T-helper 17 cell (primary cell): ENCODE results near the gene NHS. TPM values are rescaled to one million over a fixed set of nuclear protein-coding genes. Genes with fewer than 3 reads are reported as not detected.
"Not testable (repeated sequence)": the region's sequence is repeated elsewhere in the genome, so short reads cannot be mapped to it uniquely, and the experiment has no call there.

ENCODE experiments used
- ATAC-seq: fragments of 150-1000 bp; cut with Tn5 transposase; 2 replicates; pipeline ENCODE4 v1.10.0; 2021; ENCODE audit warnings: mild to moderate bottlenecking, moderate library complexity
- DNase-seq, 3 donors: peaks; one replicate each; pipeline versions ENCODE4 v3.0.0 to v3.0.0-alpha.2; 2020 to 2021
- H3K9me3 ChIP-seq: one replicate; pipeline ENCODE4 v1.7.0; 2013; ENCODE audit warnings: low read length, mild to moderate bottlenecking; ENCODE audit not compliant: control insufficient read depth, poor library complexity, severe bottlenecking
- H3K27ac Mint-ChIP-seq: one replicate; pipeline ENCODE4 v1.8.0; 2022; ENCODE audit warnings: mild to moderate bottlenecking, moderate library complexity, mixed read lengths
- H3K27me3 Mint-ChIP-seq: one replicate; pipeline ENCODE4 v1.8.0; 2022; ENCODE audit warnings: mixed read lengths
- H3K36me3 Mint-ChIP-seq: one replicate; pipeline ENCODE4 v1.8.0; 2022; ENCODE audit warnings: low read depth, mixed read lengths
- H3K4me1 Mint-ChIP-seq: one replicate; pipeline ENCODE4 v1.8.0; 2022; ENCODE audit warnings: mild to moderate bottlenecking, mixed read lengths
- H3K4me3 Mint-ChIP-seq: one replicate; pipeline ENCODE4 v1.8.0; 2022; ENCODE audit warnings: mild to moderate bottlenecking, moderate library complexity, mixed read lengths
- total RNA-seq, 4 donors: library from RNA in 2 of 4; stranded (reverse) in 2 of 4; gene quantifications; one replicate each; pipeline ENCODE4 v1.2.3 and lab custom pipeline; 2022 to 2026

NHS gene
- total RNA-seq, 2 donors from 2014 or later, result 0.07 TPM; not detected in 1

GRCh38 chrX:17495052-17495451 is 120.1 kb downstream of the NHS start:
- no peaks in the 10 kb centered on the region for H3K36me3 Mint-ChIP-seq
- no peaks in the 10 kb centered on the region for H3K9me3 ChIP-seq
- H3K4me1 Mint-ChIP-seq, result no peaks in the 10 kb centered on the region

GRCh38 chrX:17496407-17496806 is 121.4 kb downstream of the NHS start:
- Mint-ChIP-seq H3K27me3 (peaks cover 5% of the 10 kb centered on the region), H3K36me3 (no peaks in the 10 kb centered on the region), H3K4me1 (no peaks in the 10 kb centered on the region), H3K4me3 (no peak overlapping the region), H3K27ac (no peak overlapping the region)
- no peaks in the 10 kb centered on the region for H3K9me3 ChIP-seq
- ATAC-seq (no peak), DNase-seq (no peak)

More at GRCh38 chrX:17495052-17495451, 120.1 kb downstream of the NHS start:
- DNase-seq, result no peak
- no peak overlapping the region for H3K4me3 Mint-ChIP-seq
- H3K27ac Mint-ChIP-seq, result no peak overlapping the region
- no peak for ATAC-seq
- peaks cover 5% of the 10 kb centered on the region for H3K27me3 Mint-ChIP-seq

- Mint-ChIP-seq H3K4me1 (no peaks in the 10 kb centered on the region), H3K36me3 (no peaks in the 10 kb centered on the region), H3K27ac (no peak overlapping the region), H3K4me3 (no peak overlapping the region), H3K27me3 (peaks cover 5% of the 10 kb centered on the region)
- no peak for DNase-seq
- no peaks in the 10 kb centered on the region for H3K9me3 ChIP-seq
- no peak for ATAC-seq
These were observed 122.2 kb downstream of the NHS start for GRCh38 chrX:17497193-17497592.

- Mint-ChIP-seq H3K27ac (no peak overlapping the region), H3K4me1 (no peaks in the 10 kb centered on the region), H3K27me3 (peaks cover under 1% of the 10 kb centered on the region), H3K4me3 (no peak overlapping the region), H3K36me3 (no peaks in the 10 kb centered on the region)
- ATAC-seq (no peak), DNase-seq (no peak)
- no peaks in the 10 kb centered on the region for H3K9me3 ChIP-seq
These were observed 124.5 kb downstream of the NHS start for GRCh38 chrX:17499512-17499911.

- Mint-ChIP-seq H3K36me3 (no peaks in the 10 kb centered on the region), H3K27ac (no peak overlapping the region), H3K4me3 (no peak overlapping the region), H3K4me1 (no peaks in the 10 kb centered on the region), H3K27me3 (no peaks in the 10 kb centered on the region)
- ATAC-seq (no peak), DNase-seq (no peak)
- H3K9me3 ChIP-seq, result no peaks in the 10 kb centered on the region
These were observed 125.2 kb downstream of the NHS start for GRCh38 chrX:17500145-17500579.

- H3K4me1 Mint-ChIP-seq, result no peaks in the 10 kb centered on the region
- ATAC-seq (no peak), DNase-seq (no peak)
- H3K4me3 Mint-ChIP-seq, result no peak overlapping the region
- no peaks in the 10 kb centered on the region for H3K9me3 ChIP-seq
- no peaks in the 10 kb centered on the region for H3K36me3 Mint-ChIP-seq
- no peaks in the 10 kb centered on the region for H3K27me3 Mint-ChIP-seq
- H3K27ac Mint-ChIP-seq, result no peak overlapping the region
These were observed 126.7 kb downstream of the NHS start for GRCh38 chrX:17501746-17502145.

- not testable (repeated sequence) for H3K4me3 Mint-ChIP-seq, DNase-seq, ATAC-seq, H3K36me3 Mint-ChIP-seq, H3K27ac Mint-ChIP-seq, H3K9me3 ChIP-seq, H3K4me1 Mint-ChIP-seq, H3K27me3 Mint-ChIP-seq
These were observed 131.4 kb downstream of the NHS start for GRCh38 chrX:17506352-17506751.

- no peak for ATAC-seq
- no peak overlapping the region for H3K4me3 Mint-ChIP-seq
- H3K27me3 Mint-ChIP-seq, result peaks cover 5% of the 10 kb centered on the region
- no peaks in the 10 kb centered on the region for H3K4me1 Mint-ChIP-seq
- H3K27ac Mint-ChIP-seq, result no peak overlapping the region
- H3K36me3 Mint-ChIP-seq, result no peaks in the 10 kb centered on the region
- H3K9me3 ChIP-seq, result no peaks in the 10 kb centered on the region
- DNase-seq, result no peak
These were observed 136.6 kb downstream of the NHS start for GRCh38 chrX:17511556-17511955.

GRCh38 chrX:17519358-17519757 is 144.4 kb downstream of the NHS start:
- DNase-seq, result no peak
- no peak overlapping the region for H3K27ac Mint-ChIP-seq
- no peaks in the 10 kb centered on the region for H3K4me1 Mint-ChIP-seq
- H3K4me3 Mint-ChIP-seq, result no peak overlapping the region
- ATAC-seq, result no peak
- H3K27me3 Mint-ChIP-seq, result no peaks in the 10 kb centered on the region
- no peaks in the 10 kb centered on the region for H3K9me3 ChIP-seq
- no peaks in the 10 kb centered on the region for H3K36me3 Mint-ChIP-seq

- H3K9me3 ChIP-seq, result no peaks in the 10 kb centered on the region
- DNase-seq (no peak), ATAC-seq (no peak)
- no peak overlapping the region for H3K27ac Mint-ChIP-seq
- no peaks in the 10 kb centered on the region for H3K4me1 Mint-ChIP-seq
- no peak overlapping the region for H3K4me3 Mint-ChIP-seq
- H3K36me3 Mint-ChIP-seq, result no peaks in the 10 kb centered on the region
- H3K27me3 Mint-ChIP-seq, result no peaks in the 10 kb centered on the region
These were observed 145.1 kb downstream of the NHS start for GRCh38 chrX:17520016-17520615.

- DNase-seq, result no peak
- H3K4me3 Mint-ChIP-seq, result no peak overlapping the region
- no peaks in the 10 kb centered on the region for H3K36me3 Mint-ChIP-seq
- no peak for ATAC-seq
- no peaks in the 10 kb centered on the region for H3K4me1 Mint-ChIP-seq
- no peaks in the 10 kb centered on the region for H3K27me3 Mint-ChIP-seq
- H3K9me3 ChIP-seq, result no peaks in the 10 kb centered on the region
- no peak overlapping the region for H3K27ac Mint-ChIP-seq
These were observed 147.1 kb downstream of the NHS start for GRCh38 chrX:17521871-17522693.

- no peaks in the 10 kb centered on the region for H3K9me3 ChIP-seq
- Mint-ChIP-seq H3K27me3 (no peaks in the 10 kb centered on the region), H3K27ac (no peak overlapping the region), H3K4me1 (no peaks in the 10 kb centered on the region), H3K4me3 (no peak overlapping the region), H3K36me3 (no peaks in the 10 kb centered on the region)
- no peak for DNase-seq
- ATAC-seq, result no peak
These were observed 150.3 kb downstream of the NHS start for GRCh38 chrX:17525266-17525665.

GRCh38 chrX:17525762-17526555 is 151.0 kb downstream of the NHS start:
- Mint-ChIP-seq H3K36me3 (no peaks in the 10 kb centered on the region), H3K27ac (no peak overlapping the region), H3K27me3 (no peaks in the 10 kb centered on the region), H3K4me1 (no peaks in the 10 kb centered on the region), H3K4me3 (no peak overlapping the region)
- no peak for DNase-seq
- no peaks in the 10 kb centered on the region for H3K9me3 ChIP-seq
- ATAC-seq, result no peak
